IPS-11a (cell line): Measurements from ENCODE around the gene SLC27A5.
"Not testable (repeated sequence)": the region's sequence is repeated elsewhere in the genome, so short reads cannot be mapped to it uniquely, and the experiment has no call there.

Source experiments
- H3K4me3 ChIP-seq: one replicate; pipeline ENCODE4 v1.5.1; 2013; ENCODE audit warnings: low read depth, low read length, control low read depth

SLC27A5 gene

DNA sequence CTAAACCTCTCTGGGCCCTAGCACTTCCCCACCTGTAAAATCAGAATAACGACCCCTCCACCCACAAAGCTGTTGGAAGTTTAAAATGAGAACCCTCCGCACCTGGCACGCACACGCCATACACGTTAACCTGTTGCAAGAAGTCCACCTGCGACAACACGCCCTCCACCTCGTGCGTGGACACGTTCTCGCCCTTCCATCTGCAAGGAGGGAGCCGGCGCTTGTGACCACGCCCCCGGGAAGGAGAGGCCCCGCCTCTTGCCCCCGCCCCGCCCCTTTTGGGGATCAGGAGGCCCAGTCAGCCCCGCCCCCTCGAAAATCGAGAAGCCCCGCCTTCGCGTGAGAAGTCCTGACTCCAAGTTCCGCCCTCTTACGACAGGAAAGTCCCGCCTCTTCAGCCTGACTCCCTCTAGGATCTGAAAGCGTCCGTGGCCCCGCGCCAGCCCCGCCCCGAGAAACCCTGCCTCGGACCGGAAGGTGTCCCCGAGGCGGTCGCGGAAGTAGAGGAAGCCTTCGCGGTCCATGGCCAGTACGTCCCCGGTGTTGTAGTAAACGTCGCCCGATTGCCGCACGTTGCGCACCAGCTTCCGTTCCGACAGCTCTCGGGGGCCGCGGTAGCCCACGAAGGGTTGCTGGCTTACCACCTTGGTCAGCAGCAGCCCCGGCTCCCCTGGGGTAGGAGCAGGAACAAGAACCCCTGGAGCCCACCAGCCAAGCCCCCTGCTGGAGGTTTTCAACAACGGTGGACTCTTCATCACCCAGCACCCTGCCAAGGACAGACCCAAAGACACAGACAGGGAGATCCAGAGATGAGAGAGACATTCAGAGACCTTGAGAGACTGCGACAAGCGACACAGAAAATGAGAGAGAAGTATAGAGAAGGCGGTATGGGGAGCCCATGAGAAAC is 12.5 kb downstream of the SLC27A5 start:
- peak overlapping the region; percentile 83 for H3K4me3 ChIP-seq

DNA sequence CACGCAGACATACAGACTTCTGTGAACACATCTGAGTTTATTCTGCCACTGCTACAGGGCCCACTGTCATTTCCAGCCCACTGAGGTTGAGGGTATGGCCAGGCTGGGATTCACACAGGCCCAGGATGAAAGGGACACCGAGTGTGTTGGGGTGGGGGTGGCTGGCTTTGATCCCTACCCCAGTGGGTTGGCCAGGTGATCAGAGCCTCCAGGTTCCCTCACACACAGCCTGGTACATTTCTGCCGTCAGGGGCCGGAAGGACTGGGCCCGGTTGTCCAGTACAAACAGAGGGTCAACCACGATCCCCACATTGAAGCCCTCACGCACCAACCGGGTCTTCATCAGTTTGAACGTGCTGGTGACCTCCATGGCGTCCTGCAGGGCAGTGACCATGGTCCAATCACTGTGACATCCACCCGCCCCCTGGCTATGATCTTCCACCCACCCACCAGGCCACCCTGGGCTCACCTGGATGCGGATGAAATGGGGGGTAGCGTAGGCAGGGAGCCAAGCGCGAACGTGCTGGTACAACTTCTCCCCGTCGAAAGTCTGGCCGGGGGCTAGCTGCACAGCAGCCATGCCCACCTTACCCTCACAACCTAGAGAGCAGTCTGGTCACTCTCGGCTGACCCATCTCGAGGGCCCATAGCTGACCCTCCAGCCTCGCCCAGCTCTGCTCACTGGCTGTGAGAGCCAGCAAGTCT is 13.3 kb downstream of the SLC27A5 start:
- peak overlapping the region; percentile 83 for H3K4me3 ChIP-seq

DNA sequence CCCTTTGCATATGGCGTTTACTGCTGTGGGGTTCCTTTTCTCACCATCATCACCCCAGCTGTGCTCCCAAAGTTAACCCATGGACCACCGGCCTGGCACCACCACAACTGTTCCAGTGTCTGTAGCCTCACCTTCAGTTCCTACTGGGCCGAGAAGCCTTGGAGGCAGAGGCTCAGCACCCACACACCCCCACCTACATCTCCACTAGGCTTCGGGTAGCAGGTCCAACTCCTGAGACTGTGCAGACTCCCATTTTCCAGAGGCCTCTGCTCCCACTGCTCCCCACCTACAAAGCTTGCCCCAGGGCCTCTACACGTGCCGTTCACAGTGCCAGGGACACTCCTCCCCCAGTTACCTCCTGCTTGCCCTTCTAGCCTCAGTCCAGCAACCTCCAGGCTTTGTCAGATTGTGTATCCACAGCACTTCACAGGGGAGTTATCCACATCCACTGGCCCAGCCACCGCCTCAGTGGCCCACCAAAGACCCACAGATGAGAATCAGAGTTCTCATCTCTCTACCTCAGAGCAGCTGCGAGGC is 14.1 kb downstream of the SLC27A5 start:
- no peak overlapping the region for H3K4me3 ChIP-seq

DNA sequence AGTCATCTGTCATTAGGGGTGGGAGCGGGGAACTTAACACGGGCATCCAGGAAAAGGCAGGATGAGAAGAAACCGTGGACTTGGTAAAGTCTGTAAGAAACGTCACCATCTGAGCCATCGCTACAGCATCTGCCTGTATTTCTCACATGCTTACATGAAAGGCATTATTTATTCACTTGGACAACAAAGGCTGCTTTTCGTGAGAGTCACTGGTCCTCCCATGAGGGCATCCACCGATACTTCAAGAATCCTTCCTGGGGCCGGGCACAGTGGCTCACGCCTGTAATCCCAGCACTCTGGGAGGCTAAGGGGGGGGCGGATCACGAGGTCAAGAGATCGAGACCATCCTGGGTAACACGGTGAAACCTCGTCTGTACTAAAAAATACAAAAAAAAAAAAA is 19.5 kb downstream of the SLC27A5 start:
- H3K4me3 ChIP-seq = no peak overlapping the region

DNA sequence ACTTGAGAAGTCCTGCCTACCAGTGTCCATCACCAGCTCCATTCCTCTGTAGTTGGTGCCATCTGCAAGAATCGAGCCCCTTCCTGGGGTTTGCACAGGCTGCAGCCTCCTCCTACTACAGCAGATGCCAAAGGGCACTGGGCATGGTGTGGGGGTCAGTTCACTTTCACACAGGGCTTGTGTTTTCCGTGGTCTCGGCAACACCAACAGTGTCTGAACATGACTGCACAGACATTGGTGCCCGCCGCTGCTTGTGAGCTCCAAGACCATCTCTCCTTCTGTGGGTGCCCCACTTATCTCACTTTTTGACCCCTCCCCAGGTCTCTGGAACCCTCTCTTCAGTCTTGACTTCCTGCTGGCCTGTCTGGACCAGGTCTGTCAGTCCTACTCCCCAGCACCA is 20.4 kb downstream of the SLC27A5 start:
- H3K4me3 ChIP-seq = no peak overlapping the region

DNA sequence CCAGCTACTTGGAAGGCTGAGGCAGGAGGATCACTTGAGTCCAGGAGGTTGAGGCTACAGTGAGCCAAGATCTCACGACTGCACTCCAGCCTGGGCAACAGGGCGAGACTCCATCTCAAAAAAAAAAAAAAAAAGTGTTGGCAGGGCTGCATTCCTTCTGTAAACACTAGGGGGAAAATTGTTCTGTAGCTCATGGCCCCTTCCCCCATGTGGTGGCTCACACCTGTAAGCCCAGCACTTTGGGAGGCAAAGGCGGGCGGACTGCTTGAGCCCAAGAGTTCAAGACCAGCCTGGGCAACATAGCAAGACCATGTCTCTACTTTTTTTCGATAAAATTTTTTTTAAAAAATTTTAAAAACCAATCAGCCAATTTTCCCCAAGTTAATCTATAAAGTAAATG is 27.4 kb downstream of the SLC27A5 start:
- not testable (repeated sequence) for H3K4me3 ChIP-seq

DNA sequence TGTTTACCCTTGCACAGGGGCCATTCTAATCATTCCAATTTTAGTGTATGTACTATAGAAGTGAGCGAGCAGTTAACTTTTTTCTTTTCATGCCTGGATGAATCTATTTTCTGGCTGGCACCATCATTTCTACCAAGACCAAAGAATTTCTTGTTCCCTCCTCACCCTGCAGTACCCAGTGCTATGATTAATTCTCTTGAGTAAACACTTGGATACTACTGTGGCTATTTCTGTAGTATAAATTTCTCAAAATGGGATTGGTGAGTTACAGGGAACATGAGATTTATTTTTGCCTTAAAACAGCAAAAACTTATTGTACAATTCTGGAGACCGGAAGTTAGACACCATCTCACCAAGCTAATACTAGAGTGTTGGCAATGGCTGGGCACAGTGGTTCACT is 28.0 kb downstream of the SLC27A5 start:
- no peak overlapping the region for H3K4me3 ChIP-seq

DNA sequence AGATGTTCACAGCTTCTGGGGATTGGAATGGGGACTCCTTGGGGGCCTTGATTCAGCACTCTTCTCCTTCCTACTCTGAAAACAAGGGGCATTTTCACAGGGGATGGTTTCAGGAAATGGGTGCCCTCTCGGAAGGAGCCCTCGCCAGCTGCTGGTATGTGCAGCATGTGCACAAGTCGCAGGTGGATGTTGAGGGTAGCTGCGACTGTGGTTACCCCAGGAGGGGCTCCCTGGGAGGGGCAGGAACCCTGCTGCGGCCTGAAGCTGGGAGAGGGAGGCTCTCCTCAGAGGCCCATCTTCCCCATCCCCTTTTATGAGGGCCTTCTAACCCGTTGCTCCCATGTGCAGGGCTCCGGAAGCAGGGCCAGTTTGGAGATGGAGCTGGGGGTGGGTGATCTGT is 29.4 kb downstream of the SLC27A5 start:
- H3K4me3 ChIP-seq = no peak overlapping the region

DNA sequence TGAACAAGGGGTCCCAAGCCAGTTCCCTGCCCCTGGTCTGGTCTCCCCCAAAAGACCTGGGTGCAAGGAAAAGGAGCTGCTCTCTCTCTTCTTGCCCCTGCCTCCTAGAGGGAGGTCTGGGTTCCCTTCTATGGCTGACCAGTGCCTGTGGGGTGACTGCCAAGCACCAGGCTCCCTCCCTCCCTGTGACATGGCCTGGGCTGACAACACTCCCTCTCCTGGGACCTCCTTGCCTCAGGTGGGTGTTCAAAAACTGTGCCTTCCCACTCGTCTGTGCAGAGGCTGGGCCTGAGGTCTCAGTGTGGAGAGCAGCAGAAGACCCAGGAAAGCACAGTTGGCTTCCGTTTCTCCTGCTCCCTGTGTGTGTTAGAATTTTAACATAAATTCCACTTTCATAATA is 31.0 kb downstream of the SLC27A5 start:
- H3K4me3 ChIP-seq = no peak overlapping the region

DNA sequence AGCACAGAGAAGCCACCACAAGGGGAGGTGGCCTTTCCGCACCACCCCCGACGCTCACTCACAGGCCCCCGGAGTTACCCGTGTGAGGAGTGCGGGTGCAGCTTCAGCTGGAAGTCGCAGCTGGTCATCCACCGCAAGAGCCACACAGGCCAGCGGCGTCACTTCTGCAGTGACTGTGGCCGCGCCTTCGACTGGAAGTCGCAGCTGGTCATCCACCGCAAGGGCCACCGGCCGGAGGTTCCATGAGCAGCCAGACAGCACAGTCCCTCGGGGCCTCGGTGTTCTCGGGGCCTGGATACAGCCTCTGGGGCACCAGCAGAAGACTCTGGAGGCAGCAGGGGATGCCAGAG is 31.3 kb downstream of the SLC27A5 start:
- H3K4me3 ChIP-seq = no peak overlapping the region

DNA sequence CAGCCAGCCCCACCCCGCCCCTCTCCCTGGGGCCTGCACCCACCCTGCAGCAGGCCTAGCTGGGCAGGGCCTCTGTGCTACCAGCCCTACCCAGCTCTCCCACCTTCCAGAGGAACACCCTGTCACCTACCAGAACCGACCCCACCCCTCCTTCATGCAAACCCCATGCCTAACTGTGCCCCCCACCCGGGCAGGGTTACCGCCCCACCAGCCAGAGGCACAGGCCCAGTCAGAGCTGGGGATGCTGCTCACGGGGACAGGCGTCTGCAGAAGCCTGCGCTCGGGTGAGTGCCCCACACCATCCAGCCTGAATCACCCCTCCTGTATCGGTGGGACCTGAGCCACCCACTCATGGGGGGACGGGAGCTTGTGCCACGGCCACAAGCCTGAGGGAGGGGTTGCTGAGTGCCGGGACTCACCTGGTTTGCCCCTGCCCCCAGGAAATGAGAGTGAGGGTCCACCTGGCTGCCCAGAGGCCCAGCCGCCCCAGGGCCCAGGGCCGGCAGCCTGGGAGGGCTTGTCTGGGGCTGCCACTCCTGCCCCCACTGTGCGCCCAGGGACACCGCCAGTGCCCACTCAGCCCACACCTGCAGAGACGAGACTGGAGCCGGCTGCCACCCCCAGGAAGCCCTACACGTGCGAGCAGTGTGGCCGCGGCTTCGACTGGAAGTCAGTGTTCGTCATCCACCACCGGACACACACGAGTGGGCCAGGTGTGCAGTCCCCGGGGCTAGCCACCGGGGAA is 31.9 kb downstream of the SLC27A5 start:
- H3K4me3 ChIP-seq = no peak overlapping the region

DNA sequence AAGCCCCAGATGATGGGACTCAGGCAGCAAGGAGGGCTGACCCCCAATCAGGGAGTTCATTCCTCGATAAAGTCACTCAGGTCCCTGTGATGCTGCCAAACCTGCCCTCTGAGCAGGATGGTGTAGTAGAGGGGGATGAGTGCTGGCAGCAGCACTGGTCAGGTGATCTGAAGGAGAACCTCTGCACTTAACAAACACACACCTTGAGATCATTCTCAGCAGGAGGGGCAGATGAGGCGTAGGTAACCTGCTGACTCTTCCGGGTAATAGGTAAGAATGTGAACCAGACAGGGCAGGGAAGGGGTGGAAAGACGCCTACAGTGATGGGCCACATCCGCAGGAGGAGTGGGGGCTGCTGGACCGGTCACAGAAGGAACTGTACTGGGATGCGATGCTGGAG is 32.5 kb downstream of the SLC27A5 start:
- H3K4me3 ChIP-seq = no peak overlapping the region

DNA sequence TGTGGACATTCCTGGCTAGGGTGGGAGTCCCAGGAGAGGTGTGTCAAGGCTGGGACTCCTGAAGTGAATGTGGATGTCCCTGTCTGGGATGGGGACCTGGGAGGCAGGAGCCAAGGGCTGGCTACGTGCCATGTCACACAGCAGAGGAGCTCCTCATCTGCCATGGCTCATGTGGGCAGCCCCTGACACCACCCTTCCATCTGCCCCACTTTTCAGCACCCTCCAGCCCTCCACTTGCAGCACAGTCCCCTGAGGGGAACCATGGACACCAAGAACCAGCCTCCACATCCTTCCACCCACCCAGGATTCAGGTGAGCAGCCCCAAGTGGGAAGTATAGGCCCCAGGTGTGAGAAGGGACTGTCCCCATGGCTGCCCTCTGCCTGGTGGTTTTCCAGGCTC is 33.9 kb downstream of the SLC27A5 start:
- no peak overlapping the region for H3K4me3 ChIP-seq

DNA sequence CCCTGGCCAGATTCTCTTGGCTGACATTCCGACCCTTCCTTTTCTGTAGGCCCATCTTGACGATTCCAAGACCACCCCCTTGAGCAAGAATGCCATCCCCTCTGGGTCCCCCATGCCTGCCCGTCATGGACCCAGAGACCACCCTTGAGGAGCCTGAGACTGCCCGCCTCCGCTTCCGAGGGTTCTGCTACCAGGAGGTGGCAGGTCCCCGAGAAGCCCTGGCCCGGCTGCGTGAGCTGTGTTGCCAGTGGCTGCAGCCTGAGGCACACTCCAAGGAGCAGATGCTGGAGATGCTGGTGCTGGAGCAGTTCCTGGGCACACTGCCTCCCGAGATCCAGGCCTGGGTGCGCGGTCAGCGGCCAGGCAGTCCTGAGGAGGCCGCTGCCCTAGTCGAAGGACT is 34.7 kb downstream of the SLC27A5 start:
- H3K4me3 ChIP-seq = no peak overlapping the region

DNA sequence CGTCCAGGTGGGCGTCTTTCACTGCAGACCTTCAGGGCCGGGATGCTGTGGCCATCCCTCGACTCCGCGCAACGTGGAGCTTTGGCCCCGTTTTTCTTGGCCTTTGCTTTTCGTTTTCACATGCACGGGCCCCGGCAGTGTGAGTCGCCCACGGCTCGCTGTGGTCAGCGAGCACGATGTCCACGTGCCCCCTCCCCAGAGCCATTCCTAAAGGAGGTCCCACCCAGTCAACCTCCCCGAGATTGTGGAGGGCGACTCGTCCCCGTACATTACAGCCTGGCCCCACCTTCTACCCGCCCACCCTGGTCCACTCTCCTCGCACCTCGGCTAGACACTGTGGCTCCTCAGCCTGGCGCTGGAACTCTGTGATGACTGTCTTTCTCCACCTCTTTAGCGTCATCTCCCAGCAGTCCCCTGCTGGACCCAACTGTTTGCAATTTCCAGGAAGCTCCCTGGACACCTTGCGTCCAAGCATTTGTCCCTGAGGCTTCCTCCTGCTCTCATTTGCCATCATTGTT is 35.2 kb downstream of the SLC27A5 start:
- peak overlapping the region; percentile 73 for H3K4me3 ChIP-seq

DNA sequence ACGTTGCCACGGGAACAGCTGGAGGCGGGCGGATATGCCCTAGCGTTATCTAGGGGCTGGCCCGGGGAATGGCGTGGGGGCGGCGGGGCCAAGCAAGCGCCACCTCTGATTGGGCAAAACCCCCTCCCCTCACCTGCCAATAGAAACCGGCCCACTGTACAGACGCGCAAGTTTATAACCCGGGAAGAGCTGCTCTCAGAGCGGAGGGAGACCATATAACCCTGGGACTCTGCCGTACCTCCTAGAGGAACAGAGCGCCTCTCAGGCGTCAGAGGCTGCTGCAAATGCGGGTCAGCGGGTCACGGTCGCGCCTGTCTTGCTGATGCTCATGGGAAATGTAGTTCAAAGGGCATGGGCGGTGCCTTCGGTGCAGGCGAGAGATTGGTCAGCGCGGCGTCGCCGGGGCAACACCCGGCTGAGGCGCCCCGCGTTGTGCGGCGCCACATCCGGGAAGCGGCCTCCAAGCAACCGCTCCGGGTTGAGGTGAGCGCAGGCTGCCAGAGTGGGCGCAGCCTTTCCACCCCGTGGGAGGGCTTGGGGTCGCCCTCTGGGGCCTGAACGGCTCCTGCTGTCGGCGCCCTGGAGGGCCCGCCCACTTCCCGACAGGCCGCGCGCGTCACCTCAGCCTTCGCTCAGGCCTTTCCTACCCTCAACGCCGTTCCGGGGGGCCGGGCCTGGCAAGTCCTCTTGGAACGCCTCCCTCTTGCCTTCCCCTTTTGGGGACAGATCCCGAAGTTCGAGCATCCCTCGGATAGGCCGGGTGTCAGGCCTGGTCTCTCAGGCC is 35.9 kb downstream of the SLC27A5 start, which contains the start of gene ZNF446:
Gene ZNF446, plus strand, starts transcription at position 639 of the 784 bp plus-strand sequence. CDS start 867 bp downstream, outside the sequence.
- peak within 1 kb of the TSS; percentile 73 for H3K4me3 ChIP-seq

DNA sequence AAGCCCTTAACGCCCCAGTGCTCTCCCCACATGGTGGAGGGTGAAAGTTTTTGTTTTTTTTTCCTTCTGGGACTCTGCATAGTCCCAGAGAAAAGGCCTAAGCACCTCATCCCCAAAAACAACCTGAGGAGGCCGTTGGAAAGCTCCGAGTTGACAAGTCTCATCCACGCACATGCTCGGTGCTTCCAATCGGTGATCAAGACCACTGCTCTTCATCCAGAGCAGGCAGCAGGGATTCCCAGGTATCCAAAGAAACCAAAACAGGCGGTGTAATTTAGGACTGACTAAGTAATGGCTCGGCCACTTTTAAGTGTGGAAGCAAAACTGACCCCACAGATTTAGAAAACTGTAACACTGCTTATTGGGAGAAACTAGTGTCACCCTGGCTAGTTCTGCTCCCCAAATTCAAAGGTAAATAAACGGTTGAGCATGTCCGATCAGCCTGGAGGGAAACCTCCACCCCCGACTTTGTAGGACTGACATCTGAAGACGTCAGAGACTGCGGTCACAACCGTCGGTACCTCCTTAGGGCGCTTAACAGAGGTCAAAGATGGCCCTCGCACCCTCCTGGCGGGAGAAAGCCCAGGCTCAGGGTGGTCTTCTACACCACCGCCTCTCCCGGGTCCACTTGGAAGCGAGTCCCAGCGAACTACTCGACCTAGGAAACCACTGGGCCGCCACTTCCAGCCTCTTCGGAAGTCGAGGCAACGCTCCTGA is 36.6 kb downstream of the SLC27A5 start:
- H3K4me3 ChIP-seq = peak overlapping the region; percentile 73

DNA sequence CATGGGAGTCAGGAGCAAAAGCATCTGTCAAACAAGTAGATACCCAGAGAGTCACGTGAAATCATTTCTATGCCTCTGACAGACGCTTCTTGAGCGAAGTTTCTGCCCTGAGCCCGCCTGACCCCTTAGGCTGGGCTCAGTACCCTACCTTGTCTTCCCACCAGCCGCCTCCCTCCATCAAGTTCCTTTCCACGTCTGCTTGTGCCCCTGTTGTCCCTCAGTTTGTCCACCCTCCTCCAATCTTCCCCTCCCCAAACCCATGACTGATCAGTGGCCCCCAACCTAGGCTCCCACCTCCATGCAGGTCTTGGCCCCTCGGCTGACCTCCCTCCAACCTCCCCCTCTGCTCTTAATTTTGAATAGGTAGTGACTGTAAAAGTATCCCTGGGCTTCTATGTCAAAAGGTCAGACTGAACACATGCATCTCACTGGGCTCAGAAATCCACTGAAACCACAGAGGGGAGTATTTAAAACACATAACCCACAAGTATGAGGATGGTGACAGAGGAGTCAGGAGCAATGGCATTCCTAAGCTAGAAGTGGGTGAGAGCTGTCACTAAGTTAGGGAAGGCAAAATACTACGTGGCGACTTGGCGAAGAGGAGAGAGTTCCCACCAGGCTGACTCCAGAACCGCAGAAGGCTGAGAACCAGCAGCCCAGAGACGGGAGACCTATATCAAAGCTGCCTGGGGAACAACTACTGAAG is 37.3 kb downstream of the SLC27A5 start:
- H3K4me3 ChIP-seq = no peak overlapping the region

DNA sequence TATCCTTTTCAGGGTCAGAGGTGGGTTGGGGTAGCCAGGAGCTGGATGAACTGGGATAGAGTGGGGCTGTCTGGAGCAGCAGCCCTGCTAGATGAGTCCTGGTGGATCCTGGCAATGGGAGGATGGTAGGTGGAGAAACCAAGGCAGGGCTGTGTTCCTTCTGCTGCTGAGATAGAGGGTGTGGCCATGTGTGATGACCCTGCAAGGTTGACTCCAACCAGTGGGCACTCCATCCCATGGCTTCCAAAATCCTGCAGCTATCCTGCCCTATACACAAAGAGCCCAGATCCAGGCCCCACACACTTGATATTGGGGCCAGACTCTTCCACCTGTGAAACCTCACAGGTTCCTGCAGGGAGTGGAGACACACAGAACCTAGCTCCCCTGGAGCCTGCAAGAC is 38.0 kb downstream of the SLC27A5 start:
- no peak overlapping the region for H3K4me3 ChIP-seq
